Measurements from ENCODE around the gene ENTREP1.

- TF ChIP-seq CTCF (IDR thresholded peaks at IDR 0.05) (no peak), POLR2AphosphoS5 (IDR thresholded peaks at IDR 0.05) (no peak), POLR2A (IDR thresholded peaks at IDR 0.05) (no peak)
These were observed 107.6 kb downstream of the ENTREP1 start for GRCh38 chr9:69432623-69433022.
